HG02981 (cell line): ENCODE measurements around the gene LRRIQ4.

Experiments
- ATAC-seq: cut with Tn5 transposase; IDR thresholded peaks from one replicate; pipeline ENCODE4 v1.9.1; 2021; ENCODE audit warnings: mild to moderate bottlenecking, moderate library complexity; ENCODE audit not compliant: unreplicated experiment

Gene LRRIQ4

DNA sequence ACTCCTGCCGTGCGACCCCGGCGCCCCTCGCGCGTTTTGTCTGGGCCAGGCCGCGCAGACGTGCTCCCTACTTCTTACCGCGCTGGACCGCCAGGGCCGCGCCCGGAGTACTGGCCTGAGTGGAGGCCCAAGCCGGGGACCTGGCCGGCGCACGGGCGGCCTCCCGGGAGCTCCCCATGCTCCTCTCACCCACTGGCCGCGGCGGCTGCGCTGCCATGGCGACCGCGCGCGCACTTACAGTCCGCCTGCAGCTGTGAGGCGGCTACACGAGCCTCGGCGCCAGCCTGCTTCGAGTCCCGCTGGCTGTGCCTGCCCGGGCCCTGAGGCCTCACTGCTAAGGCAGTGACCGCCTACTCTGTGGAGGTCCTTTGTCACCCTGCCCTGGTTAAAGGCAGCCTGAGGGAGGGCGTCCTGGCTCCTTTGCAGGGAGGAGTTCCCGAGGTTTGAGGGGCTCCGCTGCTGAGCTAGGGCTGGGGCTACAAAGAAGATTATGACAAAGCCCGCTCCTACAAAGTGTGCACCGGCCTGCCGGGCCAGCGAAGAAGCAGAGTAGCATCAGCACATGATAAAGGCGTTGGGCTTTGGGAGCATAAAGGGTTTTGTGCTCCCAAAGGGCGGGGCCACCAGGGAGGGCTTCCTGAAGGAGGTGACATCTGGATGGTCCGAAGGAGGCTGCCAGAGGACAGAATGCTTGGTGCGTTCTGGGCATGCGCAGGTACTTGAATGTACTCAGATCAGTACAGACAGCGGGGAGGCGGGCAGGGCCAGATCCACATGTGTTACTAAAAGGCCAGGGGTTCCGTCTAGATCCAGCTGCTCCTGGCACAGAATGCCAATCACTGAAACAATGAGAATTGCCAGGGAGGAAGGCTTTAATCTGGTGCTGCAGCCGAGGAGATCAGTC, at the start of gene LRRIQ4, which contains the start of gene LRRC34:
Gene LRRIQ4, plus strand, starts transcription at position 539 of the 904 bp plus-strand sequence. CDS start 9,052 bp downstream, outside the sequence.
Gene LRRC34, minus strand, starts transcription at position 573 of the 904 bp plus-strand sequence. Its CDS starts 356 bp downstream, at position 217.
- peak; percentile 56 for ATAC-seq

DNA sequence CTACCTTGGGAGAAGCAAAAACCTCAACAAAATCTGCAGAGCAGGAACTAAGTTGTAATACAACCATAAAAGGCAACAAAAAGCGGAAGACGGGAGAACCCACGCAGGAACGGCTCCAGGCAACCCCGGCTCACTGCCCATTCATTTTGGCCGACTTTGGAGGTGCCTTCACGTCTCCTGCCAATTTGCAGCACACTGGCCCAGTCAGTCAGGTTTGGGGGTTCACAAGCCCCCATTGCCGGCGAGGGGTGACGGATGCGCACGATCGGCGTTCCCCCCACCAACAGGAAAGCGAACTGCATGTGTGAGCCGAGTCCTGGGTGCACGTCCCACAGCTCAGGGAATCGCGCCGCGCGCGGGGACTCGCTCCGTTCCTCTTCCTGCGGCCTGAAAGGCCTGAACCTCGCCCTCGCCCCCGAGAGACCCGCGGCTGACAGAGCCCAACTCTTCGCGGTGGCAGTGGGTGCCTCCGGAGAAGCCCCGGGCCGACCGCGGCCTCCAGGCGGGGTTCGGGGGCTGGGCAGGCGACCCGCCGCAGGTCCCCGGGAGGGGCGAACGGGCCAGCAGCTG, 48.3 kb upstream of the LRRIQ4 start:
- ATAC-seq = peak; percentile 25

DNA sequence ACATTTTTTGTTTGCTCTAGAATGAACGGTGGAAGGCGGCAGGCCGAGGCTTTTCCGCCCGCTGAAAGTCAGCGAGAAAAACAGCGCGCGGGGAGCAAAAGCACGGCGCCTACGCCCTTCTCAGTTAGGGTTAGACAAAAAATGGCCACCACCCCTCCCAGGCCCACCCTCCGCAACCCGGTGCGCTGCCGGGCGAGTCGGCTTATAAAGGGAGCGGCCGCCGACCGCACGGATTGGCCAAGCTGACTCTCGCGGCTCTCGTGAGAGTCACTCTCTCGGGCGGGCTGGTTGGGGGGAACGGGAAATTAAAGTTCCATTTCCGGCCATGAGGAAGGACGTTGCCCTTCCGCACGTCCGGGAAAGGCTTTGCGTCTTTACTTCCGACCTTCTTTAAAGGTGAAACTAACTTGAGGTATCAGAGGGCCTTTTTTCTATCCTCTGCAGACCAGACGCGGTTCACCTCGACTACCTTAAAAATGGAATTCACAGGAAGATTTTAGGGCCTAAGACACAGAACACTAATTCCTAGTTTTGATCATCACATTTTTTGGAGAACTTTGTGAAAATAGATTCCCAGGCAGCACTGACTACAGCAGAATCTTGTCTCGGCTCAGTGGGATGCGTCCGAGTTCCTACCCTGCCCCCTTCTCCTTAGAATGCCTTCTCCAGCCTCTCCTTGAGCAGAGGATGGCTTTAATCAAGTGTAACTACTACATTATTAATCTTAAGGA, 47.6 kb upstream of the LRRIQ4 start, which contains the start of gene TERC:
Gene TERC, minus strand, starts transcription at position 179 of the 731 bp plus-strand sequence.
- peak; percentile 77 for ATAC-seq

DNA sequence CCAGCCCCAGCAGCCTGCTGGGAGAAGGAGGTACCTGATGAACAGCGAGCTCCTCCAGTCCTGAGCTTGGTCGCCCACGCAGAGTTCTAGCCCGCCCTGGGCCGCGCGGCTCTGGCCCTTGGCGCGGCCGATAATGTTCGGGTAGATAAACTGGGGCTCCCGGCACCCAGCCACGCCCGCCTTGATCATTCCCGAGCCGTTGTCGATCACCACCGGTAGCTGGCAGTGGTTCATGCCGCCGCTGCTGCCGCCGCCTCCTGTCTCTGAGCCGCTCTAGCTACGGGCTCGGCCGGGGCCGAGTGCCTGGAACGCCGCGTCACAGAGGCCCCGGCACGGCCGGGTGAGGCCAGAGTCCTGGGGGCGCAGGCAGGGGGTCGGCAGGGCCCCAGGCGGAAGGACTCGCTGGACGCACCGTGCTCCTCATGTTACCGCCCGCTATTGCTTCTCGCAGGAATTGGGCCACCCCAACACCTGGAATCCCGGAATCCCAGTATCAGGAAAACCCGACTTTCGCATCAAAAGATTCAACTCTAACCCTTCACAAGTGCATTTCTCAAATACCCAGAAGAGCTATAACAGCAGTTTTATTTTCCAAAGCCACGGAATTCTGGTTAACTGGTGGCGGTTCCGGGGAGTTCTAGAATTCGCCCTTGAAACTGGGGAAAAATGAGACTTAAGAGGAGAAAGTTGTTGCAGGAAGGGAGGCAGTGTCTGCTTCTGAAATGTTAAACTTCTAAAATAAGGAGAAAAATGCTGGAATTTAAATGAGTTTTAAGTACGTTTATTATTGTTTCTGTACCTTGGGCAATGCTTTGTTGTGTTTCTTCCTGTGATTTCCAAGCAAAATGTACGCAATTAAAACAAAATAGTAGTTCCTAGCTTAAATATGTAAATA, 43.1 kb upstream of the LRRIQ4 start, which contains the start of gene ACTRT3:
Gene ACTRT3, minus strand, starts transcription at position 275 of the 895 bp plus-strand sequence. Its CDS starts 41 bp downstream, at position 234.
- ATAC-seq = peak; percentile 24

DNA sequence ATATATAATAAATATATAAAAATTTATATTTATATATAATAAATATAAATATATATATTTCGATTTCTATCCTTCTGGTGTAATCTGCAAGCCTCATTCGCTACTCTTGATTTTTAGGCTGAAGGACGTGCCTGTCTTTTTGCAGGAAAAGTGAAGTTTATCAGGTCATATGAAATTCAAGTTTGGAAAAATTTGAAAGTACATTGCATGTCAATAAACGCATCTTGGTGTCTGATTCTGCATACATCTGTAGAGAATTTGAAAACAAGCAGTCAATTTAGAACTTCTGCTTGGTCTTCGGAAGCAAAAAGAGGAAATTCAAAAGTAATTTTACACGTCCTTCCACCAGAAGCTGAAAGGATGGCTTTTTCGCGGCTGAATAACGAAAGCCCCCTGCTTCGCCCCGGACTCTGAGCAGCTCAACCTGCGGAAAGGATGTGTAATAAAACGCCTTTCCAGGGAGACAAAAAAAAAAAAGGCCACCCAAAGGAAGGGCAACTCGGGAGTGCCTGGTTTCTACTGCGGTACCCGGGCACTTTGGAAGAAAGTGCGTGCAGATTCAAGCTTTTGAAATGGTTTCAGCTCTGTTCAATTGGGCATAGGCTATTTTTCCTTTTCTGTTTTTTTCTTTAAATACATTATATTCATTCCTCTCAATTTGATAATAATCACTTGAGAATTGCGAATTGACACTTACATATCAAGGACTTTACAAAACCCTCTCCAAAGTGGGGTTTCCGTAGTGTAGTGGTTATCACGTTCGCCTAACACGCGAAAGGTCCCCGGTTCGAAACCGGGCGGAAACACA, 41.0 kb upstream of the LRRIQ4 start:
- ATAC-seq = no peak

DNA sequence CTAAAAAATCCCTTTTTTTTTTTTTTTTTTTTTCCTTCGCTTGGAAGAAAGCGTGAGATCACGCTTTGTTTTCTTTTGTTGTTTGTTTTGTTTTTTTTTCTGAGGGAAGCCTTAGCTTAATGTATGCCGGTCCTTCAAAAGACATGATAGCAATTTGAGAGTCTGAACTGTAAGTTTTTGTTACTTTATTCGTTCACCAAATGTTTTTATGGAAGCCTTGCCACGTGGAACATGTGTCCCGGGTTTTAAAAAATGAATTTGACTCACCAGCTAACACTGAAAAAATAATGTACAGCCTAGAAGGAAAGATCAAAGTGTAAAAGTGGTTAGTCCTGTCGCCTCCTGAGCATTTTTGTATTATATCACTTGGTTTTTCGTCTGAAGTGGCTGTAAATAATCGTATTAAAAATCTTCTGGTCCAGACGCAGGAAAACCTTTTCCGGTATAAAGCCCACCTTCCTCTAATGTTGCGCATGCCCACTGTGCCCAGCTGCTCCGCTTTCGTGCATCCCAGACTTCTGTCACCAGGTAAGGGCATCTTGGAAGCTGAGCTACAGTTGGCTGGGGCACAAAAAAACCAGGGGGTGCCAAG, 40.3 kb upstream of the LRRIQ4 start:
- peak; percentile 7 for ATAC-seq

- peak; percentile 82 for ATAC-seq
These were observed 39.5 kb upstream of the LRRIQ4 start, which contains the start of gene MYNN for GRCh38 chr3:169772897-169773816. MYNN (plus strand) TSS chr3:169773396; CDS start chr3:169774296, 900 bp downstream.

- no peak for ATAC-seq
These were observed 38.5 kb upstream of the LRRIQ4 start for GRCh38 chr3:169774186-169774585.

DNA sequence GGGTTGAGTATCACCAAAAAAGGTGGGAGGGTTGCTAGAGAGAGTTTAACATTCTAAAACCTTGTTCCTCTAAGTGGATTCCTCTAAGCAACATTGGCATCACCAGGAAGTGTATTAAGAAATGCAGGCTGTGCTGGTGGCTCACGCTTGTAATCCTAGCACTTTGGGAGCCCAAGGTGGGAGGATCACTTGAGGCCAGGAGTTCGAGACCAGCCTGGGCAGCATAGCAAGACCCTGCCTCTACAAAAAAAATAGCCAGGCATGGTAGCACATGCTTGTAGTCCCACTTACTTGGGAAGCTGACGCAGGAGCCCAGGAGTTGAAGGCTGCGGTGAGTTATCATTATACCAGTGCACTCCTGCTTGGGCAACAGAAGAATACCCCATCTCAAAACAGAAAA, 34.8 kb upstream of the LRRIQ4 start:
- no peak for ATAC-seq

- ATAC-seq = no peak
These were observed 31.9 kb upstream of the LRRIQ4 start for GRCh38 chr3:169780742-169781141.

- ATAC-seq = no peak
These were observed 31.3 kb upstream of the LRRIQ4 start for GRCh38 chr3:169781209-169781855.

- ATAC-seq = no peak
These were observed 25.6 kb upstream of the LRRIQ4 start for GRCh38 chr3:169787120-169787519.

DNA sequence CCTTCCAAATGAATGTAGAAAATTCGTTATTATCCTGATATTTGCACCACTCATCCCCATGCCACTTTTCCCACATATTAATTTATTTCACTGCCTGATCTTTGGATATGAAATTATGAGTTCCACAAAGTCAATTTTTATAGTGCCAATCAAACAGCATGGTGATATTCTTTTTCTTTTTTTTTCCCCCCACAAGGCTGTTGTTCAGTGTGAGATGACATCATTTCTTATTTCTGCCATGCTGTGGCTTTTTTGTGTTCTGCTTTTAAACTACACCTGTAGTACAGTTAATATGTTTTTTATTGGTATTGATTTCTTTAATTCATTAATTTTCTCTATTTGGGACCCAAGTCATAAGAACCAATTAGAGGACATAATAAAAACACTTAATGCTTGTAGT, 24.9 kb upstream of the LRRIQ4 start:
- ATAC-seq = no peak

- ATAC-seq = no peak
These were observed 22.5 kb upstream of the LRRIQ4 start for GRCh38 chr3:169790219-169790618.

DNA sequence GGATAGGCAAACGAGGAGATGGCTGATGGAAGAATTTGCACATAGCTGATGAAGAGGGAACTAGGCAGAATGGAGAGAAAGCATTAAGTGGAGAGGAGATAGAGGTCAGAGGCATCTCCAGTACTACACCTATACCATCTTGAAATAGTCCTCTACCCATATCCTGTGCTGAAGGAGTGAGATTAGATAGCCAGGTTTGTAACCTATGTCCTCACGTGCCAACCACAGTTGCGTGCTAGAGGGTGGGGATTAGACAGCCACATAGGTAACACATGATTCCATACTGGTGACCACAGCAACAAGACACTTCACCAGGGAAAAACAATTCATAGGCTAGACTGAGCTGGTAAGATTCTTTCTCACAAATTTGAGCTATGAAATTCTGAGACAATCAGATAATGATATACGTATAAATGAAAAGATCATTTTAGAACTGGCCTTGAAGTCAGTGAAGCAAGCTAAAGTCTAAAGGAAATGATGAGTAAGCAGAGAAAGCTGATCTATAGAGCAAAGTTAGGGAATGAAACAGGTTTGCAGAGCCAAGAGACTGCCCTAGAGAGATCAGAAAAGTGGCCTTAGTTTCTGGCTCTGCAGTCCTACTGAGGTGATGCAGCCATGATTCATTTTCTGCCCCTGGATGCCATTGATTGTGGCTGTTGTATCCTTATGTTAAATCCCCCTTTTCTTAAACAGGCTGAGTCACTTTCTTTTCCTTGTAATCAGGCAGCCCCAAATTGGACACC, 21.8 kb upstream of the LRRIQ4 start:
- ATAC-seq = no peak

GRCh38 chr3:169792359-169792758, 20.3 kb upstream of the LRRIQ4 start:
- ATAC-seq = no peak

DNA sequence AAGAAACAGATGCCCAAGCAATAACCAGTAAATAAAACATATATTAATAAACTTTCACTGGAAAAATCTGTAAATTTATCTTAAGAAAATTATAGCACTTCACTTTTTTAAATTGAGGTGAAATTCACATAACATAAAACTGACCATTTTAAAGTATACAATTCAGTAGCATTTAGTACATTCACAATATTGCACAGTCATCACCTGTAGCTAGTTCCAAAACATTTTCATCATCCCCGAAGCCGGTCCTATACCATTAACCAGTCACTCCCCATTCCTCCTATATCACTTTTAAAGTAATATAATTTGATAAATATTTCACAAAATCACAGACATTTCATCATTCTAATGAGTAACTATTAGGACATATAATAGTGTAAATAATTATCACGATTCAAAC, 8.0 kb upstream of the LRRIQ4 start:
- no peak for ATAC-seq
